Testis (tissue), 2 donors: ENCODE results near the gene IL1RAPL1.

Source experiments
- CTCF ChIP-seq, 3 experiments: fragments of 450-650 bp in 2 of 3; fragments of 200-600 bp in 1 of 3; sonication (generic) in 1 of 3; IDR thresholded peaks; one replicate each; pipeline ENCODE4 v1.5.1; 2016 to 2019; ENCODE audit warnings: antibody characterized with exemption in 3 of 3, mild to moderate bottlenecking in 2 of 3, moderate library complexity in 1 of 3
- POLR2A ChIP-seq: fragments of 450-650 bp; IDR thresholded peaks from one replicate; pipeline ENCODE4 v1.6.1; 2017; ENCODE audit warnings: antibody characterized with exemption, mild to moderate bottlenecking, moderate library complexity

- TF ChIP-seq CTCF (IDR thresholded peaks at IDR 0.05) (no peak), POLR2A (no peak)
These were observed 256.6 kb downstream of the IL1RAPL1 start for GRCh38 chrX:28843817-28844216.
